GM12864 (cell line): Measurements from ENCODE around the gene PPP2R5C.

Experiments
- DNase-seq: peaks from one replicate; pipeline ENCODE4 v3.0.0-alpha.2; 2011; ENCODE audit warnings: low read depth
- H3K4me3 ChIP-seq: 2 replicates; pipeline ENCODE4 v1.5.1; 2011; ENCODE audit warnings: mild to moderate bottlenecking, low read depth, low read length, control low read depth
- TF ChIP-seq, protein P1 (sequence below): IDR thresholded peaks from 2 replicates; pipeline ENCODE4 v1.5.1; 2011; ENCODE audit warnings: low read depth, mild to moderate bottlenecking, moderate library complexity, low read length, control low read depth, inconsistent platforms; ENCODE audit errors: missing control alignments

PPP2R5C gene

DNA sequence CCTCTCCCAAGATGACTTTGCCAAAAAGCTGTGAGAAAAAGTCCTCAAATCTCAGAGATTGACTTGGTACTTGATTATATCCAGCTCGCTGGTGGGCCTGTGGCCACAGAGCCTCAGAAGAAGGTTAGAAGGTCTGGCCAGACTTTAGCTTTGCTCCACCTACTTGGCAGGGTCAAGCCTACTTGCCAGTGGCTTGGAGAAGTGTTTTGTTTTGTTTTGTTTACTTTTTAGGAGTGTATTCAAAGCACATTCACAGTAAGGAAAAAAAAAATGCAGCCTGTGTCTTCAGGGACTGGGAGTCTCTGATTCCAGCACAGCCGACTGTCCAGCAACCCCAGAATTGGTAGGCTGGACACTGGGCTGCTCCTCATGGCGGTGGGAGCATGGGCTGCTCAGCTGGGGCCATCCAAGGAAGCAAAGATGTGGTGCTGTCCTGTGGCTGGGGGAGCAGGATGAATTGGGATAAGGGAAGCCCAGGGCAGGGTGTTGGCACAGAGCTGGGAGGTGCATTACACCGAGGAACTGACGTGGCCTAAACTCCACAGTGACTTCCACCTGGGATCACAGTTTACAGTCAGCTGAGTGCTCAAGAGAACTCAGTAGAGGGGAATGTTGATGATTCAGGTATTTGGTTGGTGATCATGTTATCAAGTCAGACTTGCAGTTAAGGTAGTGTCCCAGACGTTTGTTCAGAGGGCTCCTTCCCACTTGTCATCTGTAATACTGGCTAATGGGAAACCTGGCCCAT is 73.5 kb downstream of the PPP2R5C start:
- TF ChIP-seq, protein P1, sequence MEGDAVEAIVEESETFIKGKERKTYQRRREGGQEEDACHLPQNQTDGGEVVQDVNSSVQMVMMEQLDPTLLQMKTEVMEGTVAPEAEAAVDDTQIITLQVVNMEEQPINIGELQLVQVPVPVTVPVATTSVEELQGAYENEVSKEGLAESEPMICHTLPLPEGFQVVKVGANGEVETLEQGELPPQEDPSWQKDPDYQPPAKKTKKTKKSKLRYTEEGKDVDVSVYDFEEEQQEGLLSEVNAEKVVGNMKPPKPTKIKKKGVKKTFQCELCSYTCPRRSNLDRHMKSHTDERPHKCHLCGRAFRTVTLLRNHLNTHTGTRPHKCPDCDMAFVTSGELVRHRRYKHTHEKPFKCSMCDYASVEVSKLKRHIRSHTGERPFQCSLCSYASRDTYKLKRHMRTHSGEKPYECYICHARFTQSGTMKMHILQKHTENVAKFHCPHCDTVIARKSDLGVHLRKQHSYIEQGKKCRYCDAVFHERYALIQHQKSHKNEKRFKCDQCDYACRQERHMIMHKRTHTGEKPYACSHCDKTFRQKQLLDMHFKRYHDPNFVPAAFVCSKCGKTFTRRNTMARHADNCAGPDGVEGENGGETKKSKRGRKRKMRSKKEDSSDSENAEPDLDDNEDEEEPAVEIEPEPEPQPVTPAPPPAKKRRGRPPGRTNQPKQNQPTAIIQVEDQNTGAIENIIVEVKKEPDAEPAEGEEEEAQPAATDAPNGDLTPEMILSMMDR = no peak
- DNase-seq = no peak
- H3K4me3 ChIP-seq = no peak overlapping the region

DNA sequence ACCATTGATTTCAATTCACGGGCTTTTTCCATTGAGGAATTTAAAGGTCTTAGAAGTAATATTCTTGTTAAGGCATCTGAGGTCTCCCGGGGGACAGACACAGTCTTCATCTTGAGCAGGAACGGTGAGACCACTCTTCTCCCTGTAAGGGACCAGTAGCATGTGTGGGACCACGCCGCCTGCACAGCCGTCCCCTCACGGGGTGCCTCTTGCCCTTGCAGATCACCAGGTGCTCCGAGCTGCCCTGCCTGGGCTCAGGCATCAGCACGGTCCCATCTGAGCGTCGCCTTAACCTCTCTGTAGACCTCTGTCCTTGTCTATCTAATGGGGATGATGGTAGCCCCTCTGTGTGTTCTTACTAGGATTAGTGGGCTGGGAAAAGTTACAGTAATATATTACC is 74.1 kb downstream of the PPP2R5C start:
- DNase-seq = no peak
- TF ChIP-seq, protein P1 = no peak
- no peak overlapping the region for H3K4me3 ChIP-seq

DNA sequence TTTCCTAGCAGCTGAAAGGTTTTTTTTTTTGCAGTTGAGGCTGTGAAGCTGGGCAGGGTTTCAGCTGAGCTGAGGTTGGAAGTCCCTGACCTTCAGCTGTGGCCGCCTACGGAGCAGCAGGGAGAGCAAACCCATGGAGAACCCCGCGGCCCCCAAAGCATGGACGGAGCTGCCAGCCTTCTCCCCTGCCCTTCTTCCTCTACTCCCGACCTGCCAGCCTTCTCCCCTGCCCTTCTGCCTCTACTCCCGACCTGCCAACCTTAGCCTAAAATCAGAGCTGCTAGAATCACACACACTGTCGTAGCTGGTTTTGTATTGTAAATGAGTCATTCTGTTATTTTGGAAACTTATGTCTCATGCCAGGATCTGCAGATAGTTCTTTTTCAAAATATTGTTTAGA is 74.6 kb downstream of the PPP2R5C start:
- TF ChIP-seq, protein P1 = no peak
- DNase-seq = no peak
- H3K4me3 ChIP-seq = no peak overlapping the region

DNA sequence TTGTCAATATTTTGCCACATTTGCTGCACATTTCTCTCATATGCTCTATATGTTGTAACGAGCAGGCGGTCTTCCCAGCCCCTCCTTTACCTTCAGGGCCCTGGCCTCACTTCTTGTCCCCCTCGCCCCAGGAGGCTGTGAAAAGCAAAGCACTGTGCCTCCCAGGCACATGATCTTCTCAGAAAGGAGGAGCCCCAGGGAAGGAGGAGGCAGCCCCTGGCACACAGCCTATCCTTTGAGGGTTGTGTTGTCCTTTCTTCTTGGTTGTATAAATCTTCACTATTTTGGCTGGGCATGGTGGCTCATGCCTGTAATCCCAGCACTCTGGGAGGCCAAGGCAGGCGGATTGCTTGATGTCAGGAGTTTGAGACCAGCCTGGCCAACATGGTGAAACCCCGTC is 77.0 kb downstream of the PPP2R5C start:
- DNase-seq = no peak
- TF ChIP-seq, protein P1 = no peak
- no peak overlapping the region; the same call in 1 of the 2 replicates for H3K4me3 ChIP-seq

DNA sequence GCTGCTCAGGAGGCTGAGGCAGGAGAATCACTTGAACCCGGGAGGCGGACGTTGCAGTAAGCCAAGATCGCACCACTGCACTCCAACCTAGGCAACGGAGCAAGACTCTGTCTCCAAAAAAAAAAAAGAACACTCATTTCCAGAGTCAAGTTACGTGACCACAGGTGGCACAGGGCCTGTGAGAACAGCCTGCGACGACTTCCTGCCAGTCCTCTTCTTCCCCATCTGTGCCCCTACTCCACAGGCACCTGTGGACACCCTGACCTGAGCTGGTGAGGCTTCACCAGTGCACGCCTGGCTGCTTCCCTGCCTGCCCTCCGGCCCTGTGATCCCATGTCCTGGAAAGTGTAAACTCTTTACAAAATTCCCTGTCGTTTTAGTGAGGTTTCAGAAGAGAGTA is 77.7 kb downstream of the PPP2R5C start:
- TF ChIP-seq, protein P1 = no peak
- H3K4me3 ChIP-seq = no peak overlapping the region
- no peak for DNase-seq

DNA sequence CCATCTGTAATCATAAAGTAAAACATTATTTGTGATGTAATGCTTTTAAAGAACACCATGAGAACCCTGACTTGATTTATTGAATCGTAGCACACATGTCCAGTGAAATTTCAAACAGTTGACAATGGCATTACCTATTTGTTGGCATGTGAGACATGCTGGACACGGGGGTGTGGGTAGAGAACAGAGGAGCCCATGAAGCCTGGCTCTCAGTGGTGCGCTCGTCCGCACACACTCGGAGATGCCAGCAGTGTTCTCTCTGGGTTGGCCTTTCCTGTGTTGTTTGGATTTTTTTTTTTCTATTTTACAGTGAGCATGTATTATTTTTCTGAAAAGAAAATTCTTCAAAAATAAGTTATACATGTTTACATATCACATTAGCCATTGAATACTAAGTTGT is 78.2 kb downstream of the PPP2R5C start:
- TF ChIP-seq, protein P1 = no peak
- no peak overlapping the region for H3K4me3 ChIP-seq
- DNase-seq = no peak
